HCT116 (cell line): ENCODE data around the gene DPF3. TPM values are rescaled to one million over a fixed set of nuclear protein-coding genes. Genes with fewer than 3 reads are reported as not detected.

Experiments
- ATAC-seq: fragments of 200-7000 bp; cut with Tn5 transposase; 2 replicates; pipeline ENCODE4 v1.9.1; 2020; ENCODE audit warnings: mild to moderate bottlenecking, moderate library complexity
- BruUV-seq: library from RNA; stranded (reverse); fragments of 400-500 nt; replicated peaks from 2 replicates; lab custom pipeline; 2021; lab: Mats Ljungman, UMichigan
- CTCF ChIA-PET: fragments of 300-600 bp; sonication (Branson Sonifier 250); formaldehyde crosslinking; loops from one replicate; lab custom pipeline; 2021; ENCODE audit warnings: antibody characterized with exemption; lab: Charles Lee
- POLR2A ChIA-PET: fragments of 300-600, 350-600 bp; sonication (Branson Sonifier 250); formaldehyde crosslinking; loops from one replicate; lab custom pipeline; 2021; ENCODE audit warnings: antibody characterized with exemption; lab: Charles Lee
- RAD21 ChIA-PET, 2 experiments: fragments of 300-600 bp; sonication (Branson Sonifier 250); formaldehyde crosslinking; loops; one replicate each; lab custom pipeline; 2023; ENCODE audit warnings: low total read pairs in 2 of 2; ENCODE audit not compliant: uncharacterized antibody in 2 of 2, unreplicated experiment in 2 of 2, low non-redundant PET in 1 of 2; lab: Charles Lee
- DNase-seq: peaks from one replicate; pipeline ENCODE4 v3.0.0-alpha.2; 2010; ENCODE audit warnings: low read depth, low spot score
- H2AFZ ChIP-seq: fragments of 200-600 bp; shearing (Covaris generic), sonication (generic); 2 replicates; pipeline ENCODE4 v1.6.1; 2017; ENCODE audit warnings: low read depth, mixed run types, mixed read lengths, antibody characterized with exemption, low read length; ENCODE audit not compliant: poor library complexity, severe bottlenecking
- H3K27ac ChIP-seq: 2 replicates; pipeline ENCODE4 v1.5.1; 2012; ENCODE audit warnings: low read depth, low read length
- H3K27me3 ChIP-seq: fragments of 200-600 bp; sonication (generic); 2 replicates; pipeline ENCODE4 v1.6.1; 2016; ENCODE audit warnings: mixed run types, low read length, mixed read lengths; ENCODE audit not compliant: insufficient read depth
- H3K36me3 ChIP-seq, 2 experiments: fragments of 200-500 bp in 1 of 2; fragments of 200-600 bp in 1 of 2; sonication (Bioruptor generic) in 1 of 2; sonication (generic) in 1 of 2; 2 replicates each; pipeline versions ENCODE4 v1.5.1 to v1.6.1; 2014 to 2016; ENCODE audit warnings: low read length in 2 of 2, inconsistent platforms in 1 of 2, mixed read lengths in 1 of 2, mixed run types in 1 of 2; ENCODE audit not compliant: insufficient read depth in 2 of 2, control insufficient read depth in 1 of 2
- H3K4me1 ChIP-seq, 2 experiments: fragments of 200-600 bp in 1 of 2; sonication (generic) in 1 of 2; 2 replicates each; pipeline versions ENCODE4 v1.5.1 to v1.6.1; 2012 to 2017; ENCODE audit warnings: low read length in 2 of 2, inconsistent platforms in 1 of 2, mild to moderate bottlenecking in 1 of 2, mixed read lengths in 1 of 2, mixed run types in 1 of 2, moderate library complexity in 1 of 2; ENCODE audit not compliant: insufficient read depth in 2 of 2, control insufficient read depth in 1 of 2
- H3K4me2 ChIP-seq: fragments of 200-600 bp; sonication (generic); 2 replicates; pipeline ENCODE4 v1.6.1; 2017; ENCODE audit warnings: mixed run types, low read length, mixed read lengths
- H3K4me3 ChIP-seq, 2 experiments: fragments of 200-600 bp in 1 of 2; sonication (generic) in 1 of 2; replicated peaks in 1 of 2; 2 replicates each; pipeline ENCODE4 v1.5.1; 2011 to 2016; ENCODE audit warnings: low read length in 2 of 2, control low read depth in 1 of 2, low read depth in 1 of 2, mild to moderate bottlenecking in 1 of 2, mixed read lengths in 1 of 2, mixed run types in 1 of 2
- H3K79me2 ChIP-seq: fragments of 200-600 bp; sonication (generic); 2 replicates; pipeline ENCODE4 v1.6.1; 2017; ENCODE audit warnings: mild to moderate bottlenecking, mixed run types, low read length, moderate library complexity, mixed read lengths; ENCODE audit not compliant: insufficient read depth
- H3K9ac ChIP-seq: fragments of 200-600 bp; sonication (generic); 2 replicates; pipeline ENCODE4 v1.6.1; 2016; ENCODE audit warnings: low read length, mixed read lengths
- H3K9me2 ChIP-seq: fragments of 200-600 bp; sonication (generic), shearing (Covaris generic); 2 replicates; pipeline ENCODE4 v1.6.1; 2017; ENCODE audit warnings: mixed run types, mild to moderate bottlenecking, moderate library complexity; ENCODE audit not compliant: insufficient read depth
- H3K9me3 ChIP-seq, 2 experiments: fragments of 200-500 bp in 1 of 2; fragments of 200-600 bp in 1 of 2; sonication (Bioruptor generic) in 1 of 2; sonication (generic) in 1 of 2; 2 replicates each; pipeline ENCODE4 v1.6.1; 2014 to 2017; ENCODE audit warnings: low read length in 2 of 2, mixed read lengths in 2 of 2, inconsistent platforms in 1 of 2, low read depth in 1 of 2, mild to moderate bottlenecking in 1 of 2, mixed run types in 1 of 2, moderate library complexity in 1 of 2; ENCODE audit not compliant: control insufficient read depth in 1 of 2, insufficient read depth in 1 of 2
- H4K20me1 ChIP-seq: fragments of 200-600 bp; sonication (generic), shearing (Covaris generic); 2 replicates; pipeline ENCODE4 v1.6.1; 2017; ENCODE audit warnings: mixed run types, mild to moderate bottlenecking, moderate library complexity; ENCODE audit not compliant: insufficient read depth
- CBX3 ChIP-seq: IDR thresholded peaks from 2 replicates; pipeline ENCODE4 v1.6.1; 2012; ENCODE audit warnings: low read depth
- CTCF ChIP-seq, 3 experiments: fragments of 200-600 bp in 1 of 3; sonication (generic) in 1 of 3; IDR thresholded peaks in 2 of 3; conservative IDR thresholded peaks in 1 of 3; 2 replicates each; pipeline ENCODE4 v1.5.1; 2012 to 2017; ENCODE audit warnings: low read depth in 2 of 3, low read length in 2 of 3, antibody characterized with exemption in 1 of 3, borderline replicate concordance in 1 of 3, control low read depth in 1 of 3, mild to moderate bottlenecking in 1 of 3, mixed read lengths in 1 of 3, mixed run types in 1 of 3, moderate library complexity in 1 of 3; ENCODE audit not compliant: insufficient read depth in 1 of 3
- EZH2 ChIP-seq: fragments of 200-600 bp; sonication (generic); IDR thresholded peaks from 2 replicates; pipeline ENCODE4 v1.6.1; 2017; ENCODE audit warnings: antibody characterized with exemption, mixed run types
- EZH2phosphoT487 ChIP-seq: fragments of 200-600 bp; IDR thresholded peaks from 2 replicates; pipeline ENCODE4 v1.6.1; 2018; ENCODE audit warnings: antibody characterized with exemption, borderline replicate concordance
- JUND ChIP-seq: IDR thresholded peaks from 2 replicates; pipeline ENCODE4 v1.6.1; 2012
- MAX ChIP-seq: IDR thresholded peaks from 2 replicates; pipeline ENCODE4 v1.6.1; 2012
- POLR2A ChIP-seq: IDR thresholded peaks from 2 replicates; pipeline ENCODE4 v1.7.0; 2011; ENCODE audit warnings: borderline replicate concordance; ENCODE audit not compliant: insufficient read depth, insufficient read length; ENCODE audit errors: extremely low read depth
- SP1 ChIP-seq: IDR thresholded peaks from 2 replicates; pipeline ENCODE4 v1.6.1; 2012; ENCODE audit warnings: low read depth
- SRF ChIP-seq: IDR thresholded peaks from 2 replicates; pipeline ENCODE4 v1.6.1; 2012; ENCODE audit warnings: low read depth
- ZNF274 ChIP-seq: fragments of 200-500 bp; sonication (Bioruptor generic); IDR thresholded peaks from 2 replicates; pipeline ENCODE4 v1.6.1; 2014; ENCODE audit warnings: mild to moderate bottlenecking, low read depth, low read length, inconsistent platforms
- intact Hi-C: fragments of 100-400 bp; cut with micrococcal nuclease; formaldehyde crosslinking; loops from 2 replicates; pipeline ENCODE4 v1.10.0; 2022
- total RNA-seq: library from RNA; stranded (reverse); gene quantifications from one replicate; pipeline ENCODE4 v1.2.1, GENCODE V29; 2021; ENCODE audit not compliant: unreplicated experiment

The DPF3 gene
- total RNA-seq, 1 experiment from 2014 or later, result 0.27 TPM

DNA sequence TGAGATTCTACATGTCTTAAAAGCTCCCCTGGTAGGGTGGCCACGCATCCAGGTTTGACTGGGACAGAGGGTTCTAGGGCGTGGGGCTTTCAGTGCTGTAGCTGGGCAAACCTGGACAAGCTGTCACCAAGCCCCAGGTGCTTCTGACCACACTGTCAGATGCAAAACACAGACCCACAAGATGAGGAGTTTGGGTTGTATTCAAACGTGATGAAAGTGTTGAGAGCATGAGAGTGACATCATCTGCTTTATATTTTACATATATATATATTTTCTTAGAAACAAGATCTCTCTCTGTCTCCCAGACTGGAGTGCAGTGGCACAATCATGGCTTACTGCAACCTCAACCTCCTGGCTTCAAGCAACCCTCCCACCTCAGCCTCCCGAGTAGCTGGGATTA, 210.1 kb downstream of the DPF3 start (continued):
- TF ChIP-seq CTCF (IDR thresholded peaks at IDR 0.05 in 2 of 3, conservative IDR thresholded peaks at IDR 0.05 in 1 of 3; ENCODE audit: borderline replicate concordance in 1 of 3, insufficient read depth in 1 of 3, low read depth in 2 of 3, low read length in 2 of 3), result no peak
- TF ChIP-seq JUND, result no peak
- TF ChIP-seq SP1, result no peak
- no peak for TF ChIP-seq SRF
- no peak for TF ChIP-seq POLR2A
- no peak for TF ChIP-seq EZH2phosphoT487

- no peak for ATAC-seq
- H2AFZ ChIP-seq, result no peak overlapping the region
- POLR2A ChIA-PET, result no interaction called here
- H3K4me1 ChIP-seq, result peaks cover 0 to 5% of the 10 kb centered on the region in 2 experiments; a peak in 1 of 4 replicates
- BruUV-seq, result no TSS peak
- H3K9me3 ChIP-seq, result no peaks in the 10 kb centered on the region
- H3K27ac ChIP-seq, result no peak overlapping the region
- no peaks in the 10 kb centered on the region for H3K27me3 ChIP-seq
- H3K9me2 ChIP-seq, result no peaks in the 10 kb centered on the region
- no peak overlapping the region for H3K4me3 ChIP-seq
- RAD21 ChIA-PET, result no interaction called here
- no peaks in the 10 kb centered on the region for H4K20me1 ChIP-seq
- H3K4me2 ChIP-seq, result no peak overlapping the region
- TF ChIP-seq SP1 (no peak), EZH2 (no peak), CBX3 (no peak), MAX (no peak), ZNF274 (no peak)
- intact Hi-C loops, result no loop called here
- H3K79me2 ChIP-seq, result no peaks in the 10 kb centered on the region
- no peak overlapping the region for H3K9ac ChIP-seq
- no peak for DNase-seq
- no peaks in the 10 kb centered on the region for H3K36me3 ChIP-seq
- CTCF ChIA-PET, result no interaction called here
These were observed 211.7 kb downstream of the DPF3 start for GRCh38 chr14:72682188-72682587.
